ENCODE data around the gene RPTOR.

Gene RPTOR

GRCh38 chr17:80980397-80981061 lies 435.9 kb downstream of the RPTOR start:
- DNase-seq (ENCODE audit: low read depth in 2 of 2): no peak

DNA sequence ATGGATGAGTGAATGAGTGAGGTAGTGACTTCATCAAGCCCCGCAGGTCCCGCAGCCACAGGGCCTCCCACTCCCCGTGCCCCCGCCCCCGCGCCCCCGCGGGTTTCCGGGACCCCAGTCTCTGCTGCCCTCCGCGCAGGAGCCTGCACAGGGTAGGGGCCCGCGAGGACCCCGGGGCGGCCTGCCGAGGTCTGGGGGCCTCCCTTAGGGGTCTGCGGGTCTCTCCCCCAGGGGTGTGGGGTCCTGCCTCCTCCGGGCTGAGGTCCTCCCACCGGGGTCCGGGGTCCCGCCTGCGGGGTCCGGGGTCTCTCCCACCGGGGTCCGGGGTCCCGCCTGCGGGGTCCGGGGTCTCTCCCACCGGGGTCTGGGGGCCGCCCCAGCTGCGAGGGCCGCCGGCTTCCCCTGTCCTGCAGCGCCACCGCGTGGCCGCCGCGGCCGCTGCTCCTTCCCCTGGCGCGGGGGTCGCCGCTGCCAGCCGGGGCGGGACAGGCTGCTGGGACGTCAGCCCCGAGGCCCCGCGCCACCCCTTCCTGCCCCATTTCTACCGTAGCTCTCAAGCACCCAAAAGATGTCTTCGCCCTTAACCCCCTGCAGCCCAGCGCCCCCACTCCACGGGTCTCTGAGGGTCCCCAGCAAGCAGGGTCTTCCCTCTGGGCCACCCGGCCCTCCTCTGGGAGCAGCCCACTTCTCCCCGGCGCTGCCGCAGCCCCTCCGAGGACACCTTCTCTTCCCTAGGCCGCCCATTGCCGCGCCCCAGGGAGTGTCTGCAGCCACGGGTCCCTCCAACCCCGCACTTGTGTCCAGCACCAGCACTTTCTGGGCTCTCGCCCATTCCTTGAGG lies 436.6 kb downstream of the RPTOR start:
- DNase-seq (ENCODE audit: low read depth in 2 of 2): no peak

DNA sequence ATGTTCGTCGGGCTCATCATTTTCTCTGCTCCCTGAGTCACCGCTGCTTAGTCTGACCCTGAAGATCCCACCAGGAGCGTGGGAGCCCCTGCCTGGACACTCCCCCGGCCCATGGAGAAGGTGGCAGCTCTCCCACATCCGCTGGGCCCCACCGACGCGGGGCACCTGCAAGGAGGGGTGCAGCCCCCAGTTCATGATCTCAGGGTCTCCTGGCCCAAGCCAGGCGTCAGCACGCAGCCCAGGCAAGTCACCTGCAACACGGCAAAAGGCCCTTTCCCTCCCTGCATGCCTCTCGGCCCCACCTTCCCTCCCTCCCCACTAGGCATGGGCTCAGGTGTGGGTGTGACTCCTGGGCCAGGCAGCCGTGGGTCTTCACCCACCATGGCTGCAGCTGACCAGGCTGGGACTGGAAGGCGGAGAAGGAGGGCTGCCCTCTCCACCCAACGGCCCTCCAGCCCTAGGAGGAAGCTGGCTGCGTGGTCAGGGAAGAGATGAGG lies 437.3 kb downstream of the RPTOR start:
- no peak for DNase-seq (ENCODE audit: low read depth in 2 of 2)

DNA sequence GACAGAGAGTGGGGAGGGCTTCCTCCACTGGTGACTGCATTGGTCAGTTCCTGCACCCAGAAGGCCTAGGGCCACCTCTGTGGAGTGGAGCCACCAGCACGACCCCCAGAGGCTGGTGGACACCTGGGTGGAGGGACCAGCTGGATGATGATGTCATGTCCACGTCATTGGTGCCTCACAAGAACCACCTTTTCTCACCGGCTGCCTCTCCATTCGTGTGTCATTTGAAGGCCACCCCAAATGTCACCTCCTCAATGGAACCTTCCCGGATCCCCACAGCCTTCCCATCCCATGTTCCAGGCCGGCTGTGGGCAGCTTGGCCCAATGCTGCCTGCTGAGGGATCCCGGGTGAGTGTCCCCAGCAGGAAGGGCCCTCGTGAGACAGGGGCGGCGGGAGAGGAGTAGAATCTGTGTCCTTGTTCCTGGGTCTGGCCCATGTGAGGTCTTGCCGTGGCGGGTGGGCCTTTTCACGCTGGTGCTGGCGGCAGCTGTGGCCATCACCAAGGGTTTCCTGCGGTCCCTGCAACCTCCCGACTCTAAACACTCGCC lies 437.9 kb downstream of the RPTOR start:
- DNase-seq (ENCODE audit: low read depth in 2 of 2): no peak

DNA sequence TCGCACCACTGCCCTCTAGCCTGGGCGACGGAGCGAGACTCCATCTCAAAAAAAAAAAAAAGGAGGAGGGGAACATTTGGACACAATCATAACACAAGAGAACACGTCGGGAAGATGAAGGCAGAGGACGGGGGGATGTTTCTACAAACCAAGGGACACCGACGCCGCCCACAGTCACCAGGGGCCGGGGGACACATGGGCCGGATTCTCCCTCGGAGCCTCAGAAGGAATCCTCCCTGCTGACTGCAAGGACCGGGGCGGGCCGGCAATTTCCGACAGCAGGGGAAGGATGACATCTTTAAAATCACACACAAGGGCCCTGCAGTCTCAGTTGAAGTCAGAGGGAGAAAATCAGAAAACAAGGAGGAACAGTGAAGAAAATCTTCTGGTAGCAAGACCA lies 438.9 kb downstream of the RPTOR start:
- DNase-seq (ENCODE audit: low read depth in 2 of 2): no peak

- DNase-seq (ENCODE audit: low read depth in 2 of 2): peak; percentile 89 to 90
These were observed 440.1 kb downstream of the RPTOR start for GRCh38 chr17:80984749-80985148.

DNA sequence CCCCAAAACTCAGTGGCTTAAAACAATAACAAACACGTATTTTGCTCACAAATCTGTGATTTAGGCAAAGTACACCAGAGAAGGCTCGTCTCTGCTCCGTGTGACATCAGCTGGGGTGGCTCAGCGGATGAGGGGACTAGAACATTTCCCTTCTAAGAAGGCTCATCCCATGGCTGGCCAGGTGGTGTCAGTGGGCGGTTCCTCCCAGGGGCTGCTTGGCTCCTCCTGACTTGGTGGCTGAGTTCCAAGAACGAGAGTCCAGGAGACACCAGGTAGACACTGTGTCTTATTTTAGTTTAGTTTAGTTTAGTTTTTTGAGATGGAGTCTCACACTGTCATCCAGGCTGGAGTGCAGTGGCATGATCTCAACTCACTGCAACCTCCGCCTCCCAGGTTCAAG lies 441.4 kb downstream of the RPTOR start:
- no peak for DNase-seq (ENCODE audit: low read depth in 2 of 2)

DNA sequence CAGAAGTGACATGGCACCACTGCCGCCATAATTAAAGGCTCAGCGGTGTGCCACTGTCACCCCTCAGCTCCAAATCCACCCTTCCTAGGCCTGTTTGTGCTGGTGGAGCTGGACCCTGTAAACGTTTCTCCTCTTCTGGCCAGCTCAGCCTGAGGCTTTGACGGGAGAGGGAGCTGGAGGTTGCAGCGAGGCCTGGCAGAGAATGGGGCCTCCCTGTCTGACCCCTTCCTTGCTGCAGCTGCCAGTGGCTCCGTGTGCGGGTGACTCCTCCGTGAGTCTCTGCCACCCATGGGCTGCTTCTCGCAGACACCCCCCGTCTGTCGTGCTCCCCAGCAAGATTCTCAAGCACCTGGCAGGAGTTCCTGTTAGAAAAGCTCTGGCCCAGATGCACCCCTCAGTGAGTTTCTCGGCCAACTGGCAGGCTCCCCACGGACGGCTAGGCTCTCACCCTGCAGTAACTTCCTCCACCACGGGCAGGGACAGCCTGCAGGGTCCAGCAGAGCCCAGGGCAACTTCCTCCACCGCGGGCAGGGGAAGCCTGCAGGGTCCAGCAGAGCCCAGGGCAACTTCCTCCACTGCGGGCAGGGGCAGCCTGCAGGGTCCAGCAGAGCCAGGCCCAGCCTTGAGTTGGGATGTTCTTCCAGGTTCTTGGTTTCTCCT lies 442.3 kb downstream of the RPTOR start:
- no peak for DNase-seq (ENCODE audit: low read depth in 2 of 2)

- no peak for DNase-seq (ENCODE audit: low read depth in 2 of 2)
These were observed 443.4 kb downstream of the RPTOR start for GRCh38 chr17:80987941-80988461.

DNA sequence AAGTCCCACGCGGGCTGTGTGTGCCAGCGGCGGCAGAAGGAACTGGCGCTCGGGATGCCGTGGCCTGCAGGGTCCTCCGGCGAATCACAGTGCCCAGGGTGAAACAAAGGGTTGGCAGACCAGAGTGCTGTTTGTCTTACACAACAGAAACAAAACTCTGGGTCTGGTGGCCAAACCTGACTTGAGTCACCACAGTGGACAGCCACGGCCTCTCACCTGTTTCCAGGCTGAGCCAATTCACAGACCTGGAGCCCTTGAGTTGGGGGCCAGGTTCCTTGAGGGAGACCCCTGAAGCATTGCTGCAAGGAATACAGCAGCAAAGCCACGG lies 444.9 kb downstream of the RPTOR start:
- DNase-seq (ENCODE audit: low read depth in 2 of 2): no peak

- DNase-seq (ENCODE audit: low read depth in 2 of 2): no peak
These were observed 446.4 kb downstream of the RPTOR start for GRCh38 chr17:80990921-80991644.

DNA sequence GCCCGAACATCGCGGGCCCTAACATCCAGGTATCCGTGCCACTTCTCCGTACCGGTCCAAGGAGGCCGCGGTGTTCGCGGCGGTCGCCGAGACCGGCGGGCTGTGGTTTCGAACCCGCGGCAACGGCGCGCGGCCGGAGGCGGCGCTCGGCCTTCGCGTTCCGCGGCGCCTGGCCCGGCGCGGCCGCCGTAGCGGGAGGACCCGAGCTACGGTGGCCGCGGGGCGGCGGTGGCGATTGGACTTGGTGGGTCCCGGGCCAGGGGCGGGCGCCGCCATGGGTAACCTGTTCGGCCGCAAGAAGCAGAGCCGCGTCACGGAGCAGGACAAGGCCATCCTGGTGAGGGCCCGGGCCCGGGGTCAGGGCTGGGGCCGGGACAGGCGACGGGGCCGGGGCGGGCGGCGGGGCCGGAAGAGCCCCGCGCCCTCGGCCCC lies 447.0 kb downstream of the RPTOR start, which contains the start of gene CHMP6:
Gene CHMP6, plus strand, starts transcription at position 197 of the 432 bp plus-strand sequence. Its CDS starts 78 bp downstream, at position 275.
- DNase-seq (ENCODE audit: low read depth in 2 of 2): peak; percentile 47 to 48

DNA sequence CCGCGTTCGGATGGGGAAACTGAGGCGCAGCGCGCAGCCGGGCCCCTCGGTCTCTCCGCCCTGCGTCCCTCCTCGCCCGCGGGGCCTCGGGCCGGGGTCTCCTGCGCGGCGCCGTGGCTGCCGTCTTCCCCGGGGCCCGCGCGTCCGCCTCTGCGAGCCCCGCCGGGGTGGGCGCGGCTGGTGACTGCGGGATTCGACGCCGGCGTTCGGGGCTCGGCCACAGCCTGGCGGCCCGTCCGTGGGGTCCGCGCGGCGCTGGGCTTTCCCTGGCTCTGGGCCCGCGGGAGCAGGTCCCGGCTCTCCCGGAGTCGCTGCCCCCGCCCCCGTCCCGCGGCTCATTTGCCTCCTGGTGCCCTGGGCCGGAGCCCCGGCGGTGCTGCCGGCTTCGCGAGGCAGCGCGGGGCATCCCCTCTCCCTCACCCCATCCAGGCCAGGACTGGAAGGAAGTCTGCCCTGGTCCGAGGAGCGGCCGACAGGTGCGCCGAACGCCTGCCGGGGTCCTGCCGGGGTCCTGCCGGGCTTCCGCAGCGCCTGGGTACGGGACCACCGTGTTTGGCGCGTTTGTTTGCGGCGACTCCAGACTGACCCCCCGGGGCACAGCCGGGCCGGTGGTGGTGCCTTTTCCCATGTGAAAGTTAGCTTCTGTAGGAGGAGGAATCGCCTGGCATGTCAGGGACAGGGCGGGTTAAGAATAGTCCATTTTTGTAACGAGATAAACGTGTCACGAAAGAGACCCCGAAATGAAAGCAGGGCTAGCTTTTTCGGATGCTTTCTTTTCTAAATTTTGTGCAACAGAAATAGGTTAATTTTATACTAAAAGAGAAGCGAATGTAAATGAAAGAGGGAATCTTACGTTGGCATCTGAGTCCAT lies 447.7 kb downstream of the RPTOR start:
- DNase-seq (ENCODE audit: low read depth in 2 of 2): no peak

GRCh38 chr17:80992948-80993624 lies 448.4 kb downstream of the RPTOR start:
- no peak for DNase-seq (ENCODE audit: low read depth in 2 of 2)

DNA sequence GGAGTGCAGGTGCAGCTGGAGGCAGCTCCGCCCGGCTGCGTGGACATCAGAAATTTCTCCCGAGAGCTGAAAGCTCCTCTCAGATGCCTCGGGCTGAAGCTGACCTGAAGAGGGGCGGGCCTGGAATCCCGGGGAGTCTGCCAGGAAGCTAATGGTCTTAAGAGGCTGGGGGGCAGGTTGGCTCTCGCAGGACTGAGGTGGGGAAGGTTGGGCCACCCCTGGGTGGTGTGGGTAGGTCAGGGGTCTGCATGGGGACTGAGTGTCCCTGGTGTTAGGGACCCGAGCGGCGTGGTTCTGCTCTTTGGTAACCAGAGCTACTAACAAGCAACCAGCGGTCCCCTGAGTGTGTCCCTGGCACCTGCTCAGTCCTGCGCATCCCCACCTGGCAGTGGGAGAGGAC lies 450.5 kb downstream of the RPTOR start:
- no peak for DNase-seq (ENCODE audit: low read depth in 2 of 2)

GRCh38 chr17:80996422-80997305 lies 452.0 kb downstream of the RPTOR start:
- no peak for DNase-seq (ENCODE audit: low read depth in 2 of 2)

DNA sequence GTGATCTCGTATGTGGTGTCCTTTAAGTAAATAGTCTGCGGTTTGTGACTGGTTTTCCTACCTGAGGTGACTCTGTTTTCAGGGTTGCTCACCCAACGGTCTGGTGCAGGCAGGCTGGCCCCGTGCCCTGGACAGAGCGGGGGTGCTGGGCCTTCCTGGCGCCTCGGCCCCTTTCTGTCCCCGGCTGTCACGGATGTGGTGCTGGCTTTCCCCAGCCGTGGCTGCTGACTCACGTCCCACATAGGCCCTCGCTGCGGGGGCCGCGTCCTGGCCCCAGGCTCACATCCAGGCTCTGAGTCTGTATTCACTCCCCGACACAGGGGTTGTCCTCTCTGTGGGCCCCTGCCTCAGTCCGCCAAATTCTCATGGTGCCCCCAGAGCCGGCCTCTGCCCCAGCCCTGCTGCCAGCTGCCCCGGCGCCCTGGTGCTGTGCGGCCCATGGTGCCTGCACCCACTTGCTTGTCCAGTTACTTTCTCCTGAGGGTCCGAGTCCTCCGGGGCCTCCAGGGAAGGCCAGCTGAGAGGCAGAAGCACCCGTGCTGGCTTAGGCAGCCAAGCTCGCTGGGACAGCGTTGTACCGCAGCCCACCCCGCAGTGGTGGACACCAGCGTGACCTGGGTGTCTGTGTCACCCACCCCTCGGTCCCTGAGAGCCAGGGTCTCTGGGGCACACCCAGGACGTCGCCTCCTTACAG lies 452.9 kb downstream of the RPTOR start:
- DNase-seq (ENCODE audit: low read depth in 2 of 2): no peak

- no peak for DNase-seq (ENCODE audit: low read depth in 2 of 2)
These were observed 453.6 kb downstream of the RPTOR start for GRCh38 chr17:80998118-80998747.

Measured in fibroblast of skin of left biceps (primary cell).